Measurements from ENCODE around the gene MARS1.
A peak's percentile ranks its signal among the peaks of the same experiment; 100 is the strongest.

The MARS1 gene

DNA sequence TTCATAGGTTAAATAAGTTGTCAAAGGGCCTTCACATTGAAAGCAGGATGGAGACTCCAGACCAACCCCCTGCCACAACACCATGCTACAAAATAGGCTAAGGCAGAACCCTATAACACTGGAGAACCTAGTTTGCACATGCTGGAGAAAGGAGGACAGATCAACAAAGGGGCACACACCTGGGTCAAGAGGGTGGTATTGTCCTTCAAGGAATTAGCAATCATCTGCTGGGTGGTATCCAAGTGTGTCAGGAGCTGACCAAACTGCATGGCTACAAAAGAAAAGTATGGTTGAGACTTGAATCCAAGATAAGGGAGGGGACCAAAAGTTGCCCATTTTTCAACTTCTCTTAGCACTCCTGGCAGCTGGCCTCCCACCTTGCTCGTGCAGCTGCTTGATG, 44.0 kb downstream of the MARS1 start:
- no peak for DNase-seq (ENCODE audit: low spot score)

- DNase-seq (ENCODE audit: low spot score), result no peak
Observed at GRCh38 chr12:57533108-57533507, 45.2 kb downstream of the MARS1 start.

GRCh38 chr12:57534250-57534649, 46.4 kb downstream of the MARS1 start:
- DNase-seq (ENCODE audit: low spot score), result no peak

- DNase-seq (ENCODE audit: low spot score), result no peak
Observed at GRCh38 chr12:57534991-57535543, 47.2 kb downstream of the MARS1 start.

- no peak for DNase-seq (ENCODE audit: low spot score)
Observed at GRCh38 chr12:57535764-57536596, 48.1 kb downstream of the MARS1 start.

GRCh38 chr12:57536597-57536942, 48.7 kb downstream of the MARS1 start:
- DNase-seq (ENCODE audit: low spot score), result no peak

DNA sequence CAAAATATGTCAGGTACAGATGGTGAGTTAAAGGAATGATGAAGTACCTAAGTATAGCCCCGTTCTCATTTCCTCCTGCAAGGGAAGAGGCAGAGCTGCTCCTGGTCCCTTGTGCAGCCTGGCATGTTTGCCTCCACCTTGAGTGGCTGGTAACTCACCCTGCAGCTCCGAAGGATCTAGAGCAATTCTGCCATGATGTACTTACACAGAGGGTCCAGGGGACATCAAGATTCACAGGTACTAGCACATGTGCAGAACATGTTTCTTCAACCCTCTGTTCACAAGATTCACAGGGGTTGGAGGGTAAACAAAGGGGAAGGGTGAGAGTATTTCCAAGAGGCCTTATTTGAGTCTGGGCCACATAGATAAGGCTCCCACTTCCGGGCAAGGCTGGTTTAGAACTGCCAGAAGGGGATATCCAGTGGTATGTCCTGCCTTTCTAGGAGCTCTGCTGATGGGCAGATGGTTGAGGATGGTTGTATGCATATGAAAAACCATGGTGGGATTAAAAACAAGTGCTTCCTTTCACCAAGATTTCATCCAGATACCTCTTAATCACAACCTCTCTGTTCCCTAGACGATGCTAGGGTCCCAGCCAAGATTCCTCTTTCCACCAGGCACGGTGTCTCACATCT, 51.4 kb downstream of the MARS1 start:
- no peak for DNase-seq (ENCODE audit: low spot score)

- no peak for DNase-seq (ENCODE audit: low spot score)
Observed at GRCh38 chr12:57541001-57541400, 53.1 kb downstream of the MARS1 start.

DNA sequence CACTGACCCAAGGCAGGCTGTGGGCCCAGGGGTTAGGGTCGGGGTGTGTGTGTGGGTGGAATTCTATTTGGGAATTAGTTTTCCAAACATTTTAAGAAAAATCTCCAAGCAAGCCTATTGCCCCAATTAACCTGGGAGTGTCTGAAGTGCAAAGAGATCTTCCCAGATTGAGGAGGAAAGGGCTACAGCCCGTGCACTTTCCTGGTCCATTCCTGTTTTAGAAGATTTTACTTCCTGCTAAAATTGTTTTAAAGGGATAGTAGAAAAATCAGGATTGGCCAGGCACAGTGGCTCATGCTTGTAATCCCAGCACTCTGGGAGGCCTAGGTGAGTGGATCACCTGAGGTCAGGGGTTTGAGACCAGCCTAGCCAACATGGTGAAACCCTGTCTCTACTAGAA, 53.8 kb downstream of the MARS1 start:
- no peak for DNase-seq (ENCODE audit: low spot score)

DNA sequence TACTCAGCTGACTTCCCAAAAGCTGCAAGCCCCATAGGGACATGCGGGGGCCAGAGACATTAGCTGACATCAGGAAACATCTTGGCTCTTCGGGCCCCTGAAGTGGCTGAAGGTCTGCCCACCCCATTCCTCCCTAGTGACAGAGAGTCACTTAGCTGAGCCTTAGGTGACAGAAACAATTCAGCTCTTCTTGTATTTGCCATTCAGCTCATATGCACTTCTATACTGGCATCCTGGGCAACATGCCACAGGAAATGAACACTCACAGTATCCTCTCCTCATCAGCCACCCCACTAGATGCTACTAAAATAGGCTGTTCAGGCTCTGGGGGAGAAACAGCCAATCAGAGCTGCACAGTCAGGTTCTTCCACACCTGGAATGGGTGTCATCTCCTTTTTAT, 55.7 kb downstream of the MARS1 start:
- DNase-seq (ENCODE audit: low spot score), result no peak

DNA sequence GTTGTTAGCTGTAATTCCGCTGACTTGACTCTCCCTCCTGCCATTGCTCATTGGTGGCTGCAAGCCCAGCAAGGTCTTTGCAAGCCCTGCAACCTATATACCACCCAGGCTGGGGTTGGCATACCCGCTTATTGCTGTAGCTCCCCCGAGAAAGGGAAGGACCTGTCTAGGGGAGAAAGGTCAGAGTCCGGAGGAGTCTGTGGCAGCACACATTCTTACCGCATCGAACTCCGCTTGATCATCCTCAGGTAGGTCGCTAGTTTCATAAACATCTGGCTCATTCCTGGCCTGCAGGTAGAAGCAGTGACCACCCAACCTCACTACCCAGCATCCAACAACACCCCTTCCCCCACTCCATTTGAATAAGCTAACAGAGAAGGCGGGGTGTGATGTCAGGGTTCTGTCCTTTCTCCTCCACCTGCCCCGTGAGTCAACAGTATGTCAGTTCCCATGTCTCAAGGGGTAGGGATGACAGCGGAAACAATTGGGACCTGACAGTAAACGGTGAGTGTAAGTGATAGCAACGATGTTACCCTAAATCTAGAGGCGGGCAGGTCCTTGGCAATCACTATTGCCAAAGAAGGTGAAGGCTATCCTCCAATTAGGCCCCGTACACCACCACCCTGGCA, 58.1 kb downstream of the MARS1 start:
- no peak for DNase-seq (ENCODE audit: low spot score)

- peak; percentile 99 for DNase-seq (ENCODE audit: low spot score)
Observed at GRCh38 chr12:57546438-57547287, 58.8 kb downstream of the MARS1 start, which contains the start of gene DCTN2. Gene DCTN2 (minus strand): TSS chr12:57547192. CDS start chr12:57547063, 129 bp downstream.

- no peak for DNase-seq (ENCODE audit: low spot score)
Observed at GRCh38 chr12:57547288-57548012, 59.6 kb downstream of the MARS1 start.

DNA sequence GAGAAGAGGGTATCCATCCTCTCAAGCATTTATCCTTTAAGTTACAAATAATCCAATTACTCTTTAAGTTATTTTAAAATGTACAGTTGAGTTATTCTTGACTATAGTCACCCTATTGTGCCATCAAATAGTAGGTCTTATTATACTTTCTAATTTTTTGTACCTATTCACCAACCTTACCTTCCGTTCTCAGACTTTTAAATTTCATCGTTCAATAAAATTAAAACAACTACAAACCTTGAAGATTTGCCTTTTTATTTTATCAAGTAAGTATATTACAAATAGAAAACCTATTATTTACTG, 60.1 kb downstream of the MARS1 start:
- DNase-seq (ENCODE audit: low spot score), result no peak

DNA sequence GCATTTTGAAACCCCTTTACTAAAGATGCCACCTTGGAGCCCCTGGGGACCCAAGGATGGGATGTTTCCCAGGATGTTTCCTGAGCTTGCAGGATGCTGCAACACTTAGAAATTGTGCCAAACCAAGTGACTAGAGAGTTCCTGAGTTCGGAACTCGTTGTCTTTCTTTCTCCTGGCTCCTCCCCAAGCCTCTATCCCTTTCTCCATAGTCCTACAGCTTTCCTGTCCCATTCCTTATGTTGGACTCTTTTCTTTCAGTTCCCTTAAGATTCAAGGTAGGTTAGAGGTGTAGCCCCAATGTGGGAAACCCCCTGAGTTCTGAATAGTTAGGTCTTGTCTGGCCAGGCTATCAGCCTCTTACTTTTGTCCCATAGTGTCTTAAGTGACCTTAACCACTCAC, 60.6 kb downstream of the MARS1 start:
- DNase-seq (ENCODE audit: low spot score), result no peak

DNA sequence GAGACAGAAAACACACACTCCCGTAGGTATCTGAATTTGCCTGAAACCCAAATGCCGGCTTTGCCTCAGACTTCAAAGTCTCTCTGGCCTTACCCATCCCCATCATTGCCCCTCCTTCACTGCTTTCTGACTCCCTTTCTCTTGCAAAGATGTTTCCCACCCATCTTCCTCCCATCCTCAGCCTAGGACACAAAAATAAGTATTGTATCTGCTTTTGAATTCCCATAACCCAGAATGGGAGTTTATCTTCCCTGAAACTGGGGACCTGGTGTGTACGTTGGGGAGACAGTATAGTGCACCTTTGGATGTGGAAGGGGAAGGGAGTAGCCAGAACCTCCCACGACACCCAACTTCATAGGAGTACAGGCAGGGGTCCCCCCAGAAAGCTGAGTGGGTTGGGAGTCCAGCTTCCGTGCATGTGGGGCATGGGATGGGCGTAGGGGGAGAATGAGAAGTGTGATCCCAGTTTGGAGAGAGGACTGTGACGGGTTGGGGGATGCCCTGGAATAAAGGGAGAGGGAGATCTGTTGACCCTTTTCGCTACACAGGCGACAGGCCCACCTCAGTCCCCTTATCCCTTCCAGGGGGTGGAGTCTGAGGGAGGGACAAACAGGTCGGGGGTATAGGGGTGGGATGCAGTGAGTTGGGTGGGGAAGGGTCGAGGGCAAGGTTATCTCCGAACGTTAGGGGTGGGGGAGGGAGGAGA, 61.5 kb downstream of the MARS1 start:
- DNase-seq (ENCODE audit: low spot score), result no peak

DNA sequence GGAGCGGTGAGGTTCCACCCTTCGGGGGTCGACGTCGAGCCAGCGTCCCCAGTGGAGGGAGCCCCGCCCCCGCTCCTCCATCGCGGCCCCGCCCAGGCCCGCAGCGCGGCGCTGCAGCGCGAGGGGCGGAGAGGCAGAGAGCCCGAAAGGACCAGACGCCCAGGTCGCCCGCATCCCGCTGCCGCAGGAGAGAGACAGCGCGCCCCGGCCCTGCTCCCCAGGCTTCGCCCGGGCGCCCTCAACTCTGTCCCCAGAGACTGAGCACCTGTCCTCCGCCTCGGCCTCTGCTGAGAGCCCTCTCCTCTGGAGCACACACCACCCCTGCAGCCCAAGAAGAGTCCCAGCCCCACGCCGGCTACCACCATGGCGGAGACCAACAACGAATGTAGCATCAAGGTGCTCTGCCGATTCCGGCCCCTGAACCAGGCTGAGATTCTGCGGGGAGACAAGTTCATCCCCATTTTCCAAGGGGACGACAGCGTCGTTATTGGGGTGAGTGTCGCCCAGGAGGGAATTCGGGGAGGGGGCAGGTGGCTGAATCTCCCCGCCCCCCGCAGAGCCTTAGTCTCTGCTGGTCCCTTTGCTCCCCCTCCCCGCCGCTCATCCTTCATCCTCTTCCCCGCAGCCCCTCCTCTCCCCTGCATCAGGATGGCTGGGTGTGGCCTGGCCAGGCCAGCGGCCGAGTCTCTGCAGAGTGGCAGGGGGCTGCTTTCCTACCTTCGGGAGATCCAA, 62.2 kb downstream of the MARS1 start, which contains the start of gene KIF5A:
KIF5A (plus strand) TSS at position 136 of the 732 bp plus-strand sequence; CDS start at position 364, 228 bp downstream.
- peak; percentile 43 for DNase-seq (ENCODE audit: low spot score)

DNA sequence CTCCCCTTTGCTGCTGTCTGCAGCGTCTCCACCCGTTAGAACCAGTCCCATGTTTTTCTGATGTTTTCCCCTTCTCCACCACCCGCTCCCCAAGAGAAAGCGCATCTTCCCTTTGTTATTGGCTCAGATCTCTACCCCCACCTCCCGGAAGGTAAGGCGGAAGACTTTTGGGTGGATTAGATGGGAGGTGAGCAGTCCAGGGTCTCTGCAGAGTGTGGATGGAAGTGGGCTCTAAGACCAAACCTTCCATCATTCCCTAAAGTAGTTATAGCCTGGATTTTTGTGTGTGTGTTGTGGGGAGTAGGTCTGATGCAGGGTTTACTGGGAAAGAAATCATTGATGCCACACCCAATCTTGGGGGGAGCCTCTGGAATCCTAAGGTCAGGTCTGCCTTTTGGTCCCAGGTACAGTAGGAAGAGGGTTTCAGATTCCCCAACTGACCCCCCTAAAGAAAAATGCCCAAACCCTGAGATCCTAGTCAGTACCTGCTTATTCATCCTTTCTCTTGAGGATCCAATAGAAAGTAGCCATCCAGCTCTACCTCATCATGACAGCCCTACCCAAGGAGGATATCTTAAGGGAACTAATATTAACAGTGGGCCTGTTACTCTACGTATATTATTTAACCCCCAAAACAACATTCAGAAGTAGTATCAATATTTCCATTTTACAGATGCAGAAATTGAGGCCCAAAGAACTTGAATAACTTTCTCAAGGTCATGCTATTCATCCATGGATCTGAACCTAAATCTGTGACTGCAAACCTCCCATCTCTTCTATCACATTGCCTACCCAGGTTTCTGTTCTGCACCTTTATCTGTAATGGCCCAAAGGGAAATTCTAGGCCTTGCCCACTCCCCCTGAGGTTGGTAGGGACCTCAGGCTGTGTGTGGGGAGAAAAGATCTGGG, 63.0 kb downstream of the MARS1 start:
- no peak for DNase-seq (ENCODE audit: low spot score)

Measured in AG08395 (cell line).